B cell (primary cell): ENCODE data around the gene SRA1. TPM values are rescaled to one million over a fixed set of nuclear protein-coding genes. Genes with fewer than 3 reads are reported as not detected.

ENCODE experiments used
- ATAC-seq: fragments of 200-7000 bp; cut with Tn5 transposase; one replicate; pipeline ENCODE4 v1.10.0; 2021; ENCODE audit warnings: low read depth, mild to moderate bottlenecking, moderate number of reproducible peaks, moderate library complexity
- CTCF ChIA-PET: fragments of 350-600 bp; sonication (Branson Sonifier 250); formaldehyde crosslinking; loops from one replicate; lab custom pipeline; 2021; ENCODE audit warnings: antibody characterized with exemption, inconsistent platforms; lab: Charles Lee
- POLR2A ChIA-PET: fragments of 350-600 bp; sonication (Branson Sonifier 250); formaldehyde crosslinking; loops from one replicate; lab custom pipeline; 2021; ENCODE audit warnings: antibody characterized with exemption; lab: Charles Lee
- DNase-seq: peaks from one replicate; pipeline ENCODE4 v3.0.0; 2013
- H2AFZ ChIP-seq: 2 replicates; pipeline ENCODE4 v1.6.1; 2012; ENCODE audit warnings: mild to moderate bottlenecking, low read depth, low read length; ENCODE audit not compliant: insufficient read depth, poor library complexity, severe bottlenecking
- H3K27ac ChIP-seq, 2 donors: 1 replicate in 1 of 2; 2 replicates in 1 of 2; pipeline ENCODE4 v1.5.1; 2012 to 2013; ENCODE audit warnings: low read length in 2 of 2, mild to moderate bottlenecking in 2 of 2, moderate library complexity in 1 of 2
- H3K27me3 ChIP-seq, 4 experiments: fragments of 200-600 bp in 1 of 4; sonication (generic) in 1 of 4; replicated peaks in 1 of 4; 1 replicate in 2 of 4; 2 replicates in 2 of 4; pipeline versions ENCODE4 v1.6.1 to v1.7.0; 2013 to 2016; ENCODE audit warnings: low read length in 3 of 4, mild to moderate bottlenecking in 2 of 4, mixed read lengths in 1 of 4, moderate library complexity in 1 of 4; ENCODE audit not compliant: insufficient read depth in 4 of 4, control insufficient read depth in 3 of 4; ENCODE audit errors: control extremely low read depth in 1 of 4
- H3K36me3 ChIP-seq, 2 experiments: replicated peaks in 1 of 2; 1 replicate in 1 of 2; 2 replicates in 1 of 2; pipeline versions ENCODE4 v1.6.1 to v1.7.1; 2013; ENCODE audit warnings: low read length in 1 of 2; ENCODE audit not compliant: insufficient read depth in 2 of 2, control insufficient read depth in 1 of 2; ENCODE audit errors: control extremely low read depth in 1 of 2, extremely low read depth in 1 of 2
- H3K4me1 ChIP-seq, 2 donors: fragments of 200-600 bp in 1 of 2; sonication (generic) in 1 of 2; 1 replicate in 1 of 2; 2 replicates in 1 of 2; pipeline versions ENCODE4 v1.5.1 to v1.6.1; 2013 to 2017; ENCODE audit warnings: low read length in 2 of 2; ENCODE audit not compliant: control insufficient read depth in 2 of 2, insufficient read depth in 2 of 2
- H3K4me2 ChIP-seq: replicated peaks from 2 replicates; pipeline ENCODE3; 2012; ENCODE audit warnings: mild to moderate bottlenecking, low read depth, low read length; ENCODE audit not compliant: poor library complexity, severe bottlenecking
- H3K4me3 ChIP-seq, 5 experiments: fragments of 200-600 bp in 1 of 5; sonication (generic) in 1 of 5; 1 replicate in 3 of 5; 2 replicates in 2 of 5; pipeline versions ENCODE4 v1.5.1 to v1.7.0; 2011 to 2016; ENCODE audit warnings: low read length in 4 of 5, mild to moderate bottlenecking in 4 of 5, low read depth in 2 of 5, control low read depth in 1 of 5, moderate library complexity in 1 of 5; ENCODE audit not compliant: insufficient read depth in 1 of 5; ENCODE audit errors: control extremely low read depth in 1 of 5, extremely low read depth in 1 of 5
- H3K79me2 ChIP-seq: fragments of 200-600 bp; sonication (generic); one replicate; pipeline ENCODE4 v1.6.0; 2016; ENCODE audit warnings: low read length; ENCODE audit not compliant: control insufficient read depth, insufficient read depth
- H3K9ac ChIP-seq: fragments of 200-600 bp; sonication (generic); 2 replicates; pipeline ENCODE4 v1.6.1; 2017; ENCODE audit warnings: mild to moderate bottlenecking, low read length, moderate library complexity
- H3K9me3 ChIP-seq, 3 donors: one replicate each; pipeline versions ENCODE4 v1.6.1 to v1.7.1; 2013; ENCODE audit warnings: low read length in 2 of 3; ENCODE audit not compliant: control insufficient read depth in 2 of 3, insufficient read depth in 1 of 3; ENCODE audit errors: control extremely low read depth in 1 of 3
- H4K20me1 ChIP-seq: 2 replicates; pipeline ENCODE4 v1.6.0; 2012; ENCODE audit warnings: mild to moderate bottlenecking, low read length; ENCODE audit not compliant: insufficient read depth, control insufficient read depth, poor library complexity, severe bottlenecking
- H3K27ac Mint-ChIP-seq: one replicate; pipeline ENCODE4 v1.8.0; 2021; ENCODE audit warnings: mixed read lengths
- H3K27me3 Mint-ChIP-seq: one replicate; pipeline ENCODE4 v1.8.0; 2021; ENCODE audit warnings: mixed read lengths
- H3K4me1 Mint-ChIP-seq: one replicate; pipeline ENCODE4 v1.8.0; 2021; ENCODE audit warnings: mixed read lengths
- H3K4me3 Mint-ChIP-seq: one replicate; pipeline ENCODE4 v1.8.0; 2021; ENCODE audit warnings: mixed read lengths
- H3K9me3 Mint-ChIP-seq: one replicate; pipeline ENCODE4 v1.8.0; 2022; ENCODE audit warnings: mixed read lengths; ENCODE audit not compliant: insufficient read depth
- WGBS: methylation state at CpG from one replicate; pipeline ENCODE4 v1.1.5; 2013; ENCODE audit warnings: missing lambda C conversion rate; ENCODE audit not compliant: insufficient coverage; 5-methylcytosine and 5-hydroxymethylcytosine counted together
- intact Hi-C: fragments of 100-400 bp; cut with micrococcal nuclease; formaldehyde crosslinking; loops from one replicate; pipeline ENCODE4 v1.10.0; 2022
- polyA plus RNA-seq: library from polyadenylated mRNA; depleted of rRNA; stranded (reverse); fragments of >200 nt; gene quantifications from 2 replicates; pipeline ENCODE4 v1.2.3, GENCODE V29; 2012
- total RNA-seq, 2 donors: library from RNA; stranded (reverse); fragments of 120-200 nt in 1 of 2; gene quantifications; 1 replicate in 1 of 2; 2 replicates in 1 of 2; pipeline versions ENCODE4 v1.2.3 to v1.2.4, GENCODE V29; 2013 to 2022
- TF ChIP-seq, protein P1 (sequence below): fragments of 200-600 bp; IDR thresholded peaks from one replicate; pipeline ENCODE4 v1.8.0; 2022; ENCODE audit warnings: antibody characterized with exemption, mild to moderate bottlenecking

Gene SRA1
- total and polyA plus RNA-seq, 2 donors (not counting 1 experiment from before 2014, with no cell fraction given), result 23.2 to 25.6 TPM

- 100% methylated on average over 1 of the region's 3 CpGs for WGBS
- peaks cover 4% of the 10 kb centered on the region for H4K20me1 ChIP-seq
Measured at GRCh38 chr5:140557965-140558364, 692 bp upstream of the SRA1 start.

DNA sequence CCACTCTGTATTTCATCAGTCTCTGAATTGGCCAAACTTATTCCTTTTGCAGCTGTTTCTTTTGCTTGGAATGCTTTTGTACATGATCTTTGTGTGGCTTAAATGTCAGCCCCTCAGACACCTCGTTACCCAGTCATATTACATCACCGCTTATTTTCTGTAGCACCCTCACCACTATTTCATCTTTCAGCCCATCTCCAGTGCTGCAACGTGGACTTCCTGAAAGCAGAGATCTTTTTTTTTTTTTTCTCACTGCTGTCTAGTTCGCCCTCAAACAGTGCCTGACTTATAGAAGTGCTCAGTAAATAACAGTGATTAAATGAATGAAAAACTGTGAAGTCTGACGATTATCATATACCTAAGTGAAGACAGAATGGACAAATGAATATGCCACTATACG lies 835 bp downstream of the SRA1 start:
- Mint-ChIP-seq H3K9me3 (no peaks in the 10 kb centered on the region), H3K27ac (peak overlapping the region; percentile 93), H3K4me1 (peaks cover 47% of the 10 kb centered on the region), H3K4me3 (peak overlapping the region; percentile 94), H3K27me3 (no peaks in the 10 kb centered on the region)
- ChIA-PET POLR2A (interaction anchor here (1.1 to 2.5 kb wide), 2 partner anchors 8 to 144 kb away, joined by 4 to 35 read pairs; partner anchors contain the start of genes EIF4EBP3 and ZMAT2), CTCF (interaction anchor here (0.6 to 1.1 kb wide), 2 partner anchors 8 to 20 kb away, joined by 3 to 5 read pairs; no protein-coding TSS in a partner anchor)
- Histone ChIP-seq H2AFZ (peak overlapping the region; percentile 69), H3K9me3 (no peaks in the 10 kb centered on the region), H3K27ac (peak overlapping the region; percentile 85 to 90), H3K9ac (peak overlapping the region; percentile 90), H3K27me3 (no peaks in the 10 kb centered on the region), H3K4me1 (peaks cover 18 to 28% of the 10 kb centered on the region in 2 donors), H3K4me3 (peak overlapping the region; percentile 62 to 90 (median 78)), H3K4me2 (peak overlapping the region; percentile 78), H3K79me2 (peaks cover 30% of the 10 kb centered on the region), H4K20me1 (peaks cover 4% of the 10 kb centered on the region), H3K36me3 (peaks cover 0 to 17% of the 10 kb centered on the region in 2 experiments)
- ATAC-seq (no peak), DNase-seq (no peak)
- 7% methylated on average over 2 of the region's 6 CpGs for WGBS
- intact Hi-C loops, result loop anchor here (2.0 kb wide), 3 partner anchors 82 to 156 kb away; partner anchors contain the start of genes ANKHD1, TMCO6 and WDR55
- TF ChIP-seq, protein P1, sequence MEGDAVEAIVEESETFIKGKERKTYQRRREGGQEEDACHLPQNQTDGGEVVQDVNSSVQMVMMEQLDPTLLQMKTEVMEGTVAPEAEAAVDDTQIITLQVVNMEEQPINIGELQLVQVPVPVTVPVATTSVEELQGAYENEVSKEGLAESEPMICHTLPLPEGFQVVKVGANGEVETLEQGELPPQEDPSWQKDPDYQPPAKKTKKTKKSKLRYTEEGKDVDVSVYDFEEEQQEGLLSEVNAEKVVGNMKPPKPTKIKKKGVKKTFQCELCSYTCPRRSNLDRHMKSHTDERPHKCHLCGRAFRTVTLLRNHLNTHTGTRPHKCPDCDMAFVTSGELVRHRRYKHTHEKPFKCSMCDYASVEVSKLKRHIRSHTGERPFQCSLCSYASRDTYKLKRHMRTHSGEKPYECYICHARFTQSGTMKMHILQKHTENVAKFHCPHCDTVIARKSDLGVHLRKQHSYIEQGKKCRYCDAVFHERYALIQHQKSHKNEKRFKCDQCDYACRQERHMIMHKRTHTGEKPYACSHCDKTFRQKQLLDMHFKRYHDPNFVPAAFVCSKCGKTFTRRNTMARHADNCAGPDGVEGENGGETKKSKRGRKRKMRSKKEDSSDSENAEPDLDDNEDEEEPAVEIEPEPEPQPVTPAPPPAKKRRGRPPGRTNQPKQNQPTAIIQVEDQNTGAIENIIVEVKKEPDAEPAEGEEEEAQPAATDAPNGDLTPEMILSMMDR, result no peak

More at GRCh38 chr5:140557965-140558364, 692 bp upstream of the SRA1 start:
- Mint-ChIP-seq H3K27ac (peak overlapping the region; percentile 93), H3K4me1 (peaks cover 49% of the 10 kb centered on the region), H3K27me3 (no peaks in the 10 kb centered on the region), H3K9me3 (no peaks in the 10 kb centered on the region), H3K4me3 (peak overlapping the region; percentile 94)
- Histone ChIP-seq H3K36me3 (peaks cover 0 to 9% of the 10 kb centered on the region in 2 experiments), H3K4me3 (peak overlapping the region in 2 of 5 experiments; percentile 62 to 78), H3K27ac (peak overlapping the region; percentile 85 to 90), H3K27me3 (no peaks in the 10 kb centered on the region), H3K9ac (no peak overlapping the region), H3K4me2 (peak overlapping the region; percentile 78), H3K9me3 (no peaks in the 10 kb centered on the region), H3K4me1 (peaks cover 18 to 28% of the 10 kb centered on the region in 2 donors), H2AFZ (peak overlapping the region; percentile 69), H3K79me2 (peaks cover 33% of the 10 kb centered on the region)
- TF ChIP-seq, protein P1, result no peak
- intact Hi-C loops, result loop anchor here (1.0 to 2.0 kb wide), 4 partner anchors 11 to 157 kb away; partner anchors contain the start of genes ANKHD1, EIF4EBP3, TMCO6 and WDR55
- CTCF ChIA-PET, result no interaction called here
- DNase-seq (no peak), ATAC-seq (no peak)
- POLR2A ChIA-PET, result interaction anchor here (0.6 to 2.5 kb wide), 3 partner anchors 10 to 81 kb away, joined by 3 to 35 read pairs (median 5); partner anchors contain the start of genes EIF4EBP3 and TMCO6
